BLaER1 (cell line): ENCODE measurements around the gene TMPRSS6.
A peak's percentile ranks its signal among the peaks of the same experiment; 100 is the strongest.
"Not testable (repeated sequence)": the region's sequence is repeated elsewhere in the genome, so short reads cannot be mapped to it uniquely, and the experiment has no call there.

Experiments
- H3K27ac ChIP-seq: shearing (Covaris generic); formaldehyde crosslinking; 2 replicates; pipeline ENCODE4 v1.8.1; 2022
- H3K27me3 ChIP-seq: shearing (Covaris generic); formaldehyde crosslinking; 2 replicates; pipeline ENCODE4 v1.8.1; 2022
- H3K36me3 ChIP-seq: shearing (Covaris generic); formaldehyde crosslinking; 2 replicates; pipeline ENCODE4 v1.8.1; 2022
- H3K4me1 ChIP-seq: shearing (Covaris generic); formaldehyde crosslinking; 2 replicates; pipeline ENCODE4 v1.8.1; 2022
- H3K4me2 ChIP-seq: shearing (Covaris generic); formaldehyde crosslinking; 2 replicates; pipeline ENCODE4 v1.8.1; 2022
- H3K4me3 ChIP-seq: shearing (Covaris generic); formaldehyde crosslinking; 2 replicates; pipeline ENCODE4 v1.8.1; 2022
- H3K9ac ChIP-seq: shearing (Covaris generic); formaldehyde crosslinking; 2 replicates; pipeline ENCODE4 v1.8.1; 2022
- H3K9me3 ChIP-seq: shearing (Covaris generic); formaldehyde crosslinking; 2 replicates; pipeline ENCODE4 v1.8.1; 2022
- H4K20me1 ChIP-seq: shearing (Covaris generic); formaldehyde crosslinking; 2 replicates; pipeline ENCODE4 v1.8.1; 2022
- Cebpa-rat ChIP-seq: shearing (Covaris generic); IDR thresholded peaks from 2 replicates; pipeline ENCODE4 v1.8.1; 2022

The TMPRSS6 gene

GRCh38 chr22:37079668-37080171 lies 29.8 kb downstream of the TMPRSS6 start:
- no peaks in the 10 kb centered on the region for H3K27me3 ChIP-seq
- peak overlapping the region; percentile 74 for H3K4me2 ChIP-seq
- H4K20me1 ChIP-seq = no peaks in the 10 kb centered on the region
- H3K4me1 ChIP-seq = peaks cover 48% of the 10 kb centered on the region
- peak overlapping the region; percentile 25; the same call in 1 of the 2 replicates for H3K9ac ChIP-seq
- no peak for TF ChIP-seq Cebpa-rat
- H3K27ac ChIP-seq = peak overlapping the region; percentile 59
- H3K4me3 ChIP-seq = no peak overlapping the region
- no peaks in the 10 kb centered on the region for H3K36me3 ChIP-seq
- H3K9me3 ChIP-seq = no peaks in the 10 kb centered on the region

- Histone ChIP-seq H3K36me3 (no peaks in the 10 kb centered on the region), H3K27ac (no peak overlapping the region), H3K27me3 (no peaks in the 10 kb centered on the region), H3K9me3 (no peaks in the 10 kb centered on the region), H3K9ac (no peak overlapping the region), H3K4me3 (no peak overlapping the region), H3K4me2 (peak overlapping the region; percentile 74), H4K20me1 (no peaks in the 10 kb centered on the region), H3K4me1 (peaks cover 48% of the 10 kb centered on the region)
- no peak for TF ChIP-seq Cebpa-rat
Observed at GRCh38 chr22:37079158-37079557, 30.4 kb downstream of the TMPRSS6 start.

GRCh38 chr22:37077802-37078448 lies 31.6 kb downstream of the TMPRSS6 start:
- no peaks in the 10 kb centered on the region for H4K20me1 ChIP-seq
- no peak overlapping the region for H3K9ac ChIP-seq
- no peak overlapping the region for H3K4me3 ChIP-seq
- no peak for TF ChIP-seq Cebpa-rat
- H3K36me3 ChIP-seq = no peaks in the 10 kb centered on the region
- peak overlapping the region; percentile 58 for H3K4me2 ChIP-seq
- 0 out of 2 replicates have a peak overlapping the region, but pooled peaks have one; percentile 7 for H3K27ac ChIP-seq
- H3K4me1 ChIP-seq = peaks cover 48% of the 10 kb centered on the region
- no peaks in the 10 kb centered on the region for H3K9me3 ChIP-seq
- no peaks in the 10 kb centered on the region for H3K27me3 ChIP-seq

- no peaks in the 10 kb centered on the region for H4K20me1 ChIP-seq
- H3K9ac ChIP-seq = no peak overlapping the region
- no peak for TF ChIP-seq Cebpa-rat
- 0 out of 2 replicates have a peak, but pooled peaks cover 9% of the 10 kb centered on the region for H3K9me3 ChIP-seq
- no peak overlapping the region for H3K4me2 ChIP-seq
- no peaks in the 10 kb centered on the region for H3K27me3 ChIP-seq
- H3K4me1 ChIP-seq = peaks cover 32% of the 10 kb centered on the region
- H3K36me3 ChIP-seq = no peaks in the 10 kb centered on the region
- no peak overlapping the region for H3K27ac ChIP-seq
- no peak overlapping the region for H3K4me3 ChIP-seq
Observed at GRCh38 chr22:37075822-37076433, 33.6 kb downstream of the TMPRSS6 start.

- peaks cover 3% of the 10 kb centered on the region; the same call in 1 of the 2 replicates for H3K27me3 ChIP-seq
- no peak for TF ChIP-seq Cebpa-rat
- no peak overlapping the region for H3K27ac ChIP-seq
- no peaks in the 10 kb centered on the region for H4K20me1 ChIP-seq
- no peaks in the 10 kb centered on the region for H3K36me3 ChIP-seq
- peaks cover 23% of the 10 kb centered on the region for H3K4me1 ChIP-seq
- no peak overlapping the region for H3K9ac ChIP-seq
- no peak overlapping the region for H3K4me3 ChIP-seq
- H3K4me2 ChIP-seq = no peak overlapping the region
- H3K9me3 ChIP-seq = 0 out of 2 replicates have a peak, but pooled peaks cover 9% of the 10 kb centered on the region
Observed at GRCh38 chr22:37075046-37075445, 34.5 kb downstream of the TMPRSS6 start.

GRCh38 chr22:37074537-37074936 lies 35.0 kb downstream of the TMPRSS6 start:
- peaks cover 18% of the 10 kb centered on the region for H3K4me1 ChIP-seq
- H3K9ac ChIP-seq = no peak overlapping the region
- H3K36me3 ChIP-seq = no peaks in the 10 kb centered on the region
- H4K20me1 ChIP-seq = no peaks in the 10 kb centered on the region
- no peak overlapping the region for H3K4me2 ChIP-seq
- H3K27me3 ChIP-seq = peaks cover 8% of the 10 kb centered on the region; the same call in 1 of the 2 replicates
- H3K27ac ChIP-seq = no peak overlapping the region
- H3K4me3 ChIP-seq = no peak overlapping the region
- 0 out of 2 replicates have a peak, but pooled peaks cover 9% of the 10 kb centered on the region for H3K9me3 ChIP-seq
- TF ChIP-seq Cebpa-rat = no peak

GRCh38 chr22:37072673-37073072 lies 36.8 kb downstream of the TMPRSS6 start:
- Histone ChIP-seq H3K27ac (no peak overlapping the region), H3K27me3 (peaks cover 25% of the 10 kb centered on the region)

GRCh38 chr22:37071850-37072592 lies 37.5 kb downstream of the TMPRSS6 start:
- H3K27ac ChIP-seq, H3K4me1 ChIP-seq, H4K20me1 ChIP-seq, H3K4me2 ChIP-seq, H3K4me3 ChIP-seq, H3K9me3 ChIP-seq, H3K36me3 ChIP-seq, H3K9ac ChIP-seq: not testable (repeated sequence)
- H3K27me3 ChIP-seq = peaks cover 25% of the 10 kb centered on the region

More at GRCh38 chr22:37072673-37073072, 36.8 kb downstream of the TMPRSS6 start:
- H4K20me1 ChIP-seq = 0 out of 2 replicates have a peak, but pooled peaks cover 2% of the 10 kb centered on the region
- H3K4me1 ChIP-seq = no peaks in the 10 kb centered on the region
- 0 out of 2 replicates have a peak, but pooled peaks cover 9% of the 10 kb centered on the region for H3K9me3 ChIP-seq
- H3K9ac ChIP-seq = no peak overlapping the region
- H3K4me3 ChIP-seq = no peak overlapping the region
- no peaks in the 10 kb centered on the region for H3K36me3 ChIP-seq
- H3K4me2 ChIP-seq = no peak overlapping the region
- no peak for TF ChIP-seq Cebpa-rat

GRCh38 chr22:37070744-37071143 lies 38.8 kb downstream of the TMPRSS6 start:
- no peak for TF ChIP-seq Cebpa-rat
- H3K4me1 ChIP-seq = no peaks in the 10 kb centered on the region
- H3K27ac ChIP-seq = no peak overlapping the region
- H3K9ac ChIP-seq = no peak overlapping the region
- 0 out of 2 replicates have a peak, but pooled peaks cover 5% of the 10 kb centered on the region for H4K20me1 ChIP-seq
- H3K9me3 ChIP-seq = 0 out of 2 replicates have a peak, but pooled peaks cover 9% of the 10 kb centered on the region
- no peak overlapping the region for H3K4me3 ChIP-seq
- H3K27me3 ChIP-seq = peaks cover 25% of the 10 kb centered on the region
- H3K4me2 ChIP-seq = no peak overlapping the region
- H3K36me3 ChIP-seq = no peaks in the 10 kb centered on the region
